ELR (cell line): ENCODE results near the gene SHISA5.
A peak's percentile ranks its signal among the peaks of the same experiment; 100 is the strongest.
"Not testable (repeated sequence)": the region's sequence is repeated elsewhere in the genome, so short reads cannot be mapped to it uniquely, and the experiment has no call there.

ENCODE experiments used
- DNase-seq: peaks from one replicate; pipeline ENCODE4 v3.0.0-alpha.2; 2015; ENCODE audit warnings: low read depth

Gene SHISA5, protein sequence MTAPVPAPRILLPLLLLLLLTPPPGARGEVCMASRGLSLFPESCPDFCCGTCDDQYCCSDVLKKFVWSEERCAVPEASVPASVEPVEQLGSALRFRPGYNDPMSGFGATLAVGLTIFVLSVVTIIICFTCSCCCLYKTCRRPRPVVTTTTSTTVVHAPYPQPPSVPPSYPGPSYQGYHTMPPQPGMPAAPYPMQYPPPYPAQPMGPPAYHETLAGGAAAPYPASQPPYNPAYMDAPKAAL

DNA sequence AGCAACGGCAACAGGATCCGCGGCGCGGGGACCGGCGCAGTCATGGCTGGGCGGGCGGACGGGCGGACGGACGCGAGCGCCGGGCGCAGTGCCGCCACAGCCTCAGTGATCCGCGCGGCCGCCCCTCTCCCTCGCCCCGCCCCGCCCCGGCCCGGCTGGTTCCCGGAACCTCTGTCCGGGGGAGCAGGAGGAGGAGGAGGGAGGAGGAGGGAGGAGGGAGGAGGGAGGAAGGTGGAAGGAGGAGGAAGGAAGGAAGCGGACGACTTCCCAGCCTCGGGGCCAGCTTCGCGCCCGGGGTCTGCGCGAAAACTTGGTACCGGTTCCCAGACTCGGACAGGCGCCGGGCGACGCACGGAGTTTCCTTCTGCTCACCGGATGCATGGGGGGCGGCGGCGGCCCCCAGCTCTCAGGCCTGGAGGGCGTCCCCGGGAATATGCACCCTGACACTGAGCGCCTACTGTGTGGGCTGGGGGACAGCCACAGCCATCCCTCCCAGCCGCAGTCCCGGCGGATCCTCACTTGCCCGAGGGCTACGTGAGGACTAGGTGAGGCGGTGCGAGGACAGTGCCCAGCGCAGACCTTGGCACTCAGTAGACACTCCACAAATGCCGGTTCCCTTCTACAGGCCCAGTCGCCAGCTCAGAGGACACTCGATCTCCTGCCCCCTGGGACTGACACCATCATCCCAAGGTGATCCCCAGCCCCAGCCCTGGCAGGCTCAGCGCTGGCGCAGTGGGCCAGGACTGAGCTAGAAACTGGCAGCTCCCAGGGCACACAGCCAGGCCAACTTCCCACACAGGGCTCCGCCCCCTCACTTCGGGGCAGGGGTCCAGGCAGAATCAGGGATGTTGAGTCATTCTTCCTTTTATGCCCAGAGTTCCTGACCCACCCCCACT lies at the start of gene SHISA5:
TSS of gene SHISA5 (minus strand) at position 124 of the 896 bp plus-strand sequence. CDS start at position 44, 80 bp downstream.
- peak; percentile 63 for DNase-seq

DNA sequence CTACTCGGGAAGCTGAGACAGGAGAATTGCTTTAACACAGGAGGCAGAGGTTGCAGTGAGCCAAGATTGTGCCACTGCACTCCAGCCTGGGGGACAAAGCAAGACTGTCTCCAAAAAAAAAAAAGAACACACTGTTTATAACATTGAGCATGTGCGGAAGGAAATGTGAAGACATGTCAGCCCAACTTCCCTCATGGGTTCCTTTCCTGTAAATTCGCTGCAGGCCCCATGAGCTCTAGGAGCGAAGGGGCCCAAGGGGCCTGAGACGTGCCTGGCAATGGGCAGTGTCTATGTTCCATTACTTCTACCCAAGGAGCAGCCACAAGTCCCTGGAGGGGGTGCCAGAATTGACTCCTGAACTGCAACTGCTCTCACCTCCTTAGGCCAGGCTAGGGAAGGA lies 49.4 kb upstream of the SHISA5 start:
- no peak for DNase-seq

DNA sequence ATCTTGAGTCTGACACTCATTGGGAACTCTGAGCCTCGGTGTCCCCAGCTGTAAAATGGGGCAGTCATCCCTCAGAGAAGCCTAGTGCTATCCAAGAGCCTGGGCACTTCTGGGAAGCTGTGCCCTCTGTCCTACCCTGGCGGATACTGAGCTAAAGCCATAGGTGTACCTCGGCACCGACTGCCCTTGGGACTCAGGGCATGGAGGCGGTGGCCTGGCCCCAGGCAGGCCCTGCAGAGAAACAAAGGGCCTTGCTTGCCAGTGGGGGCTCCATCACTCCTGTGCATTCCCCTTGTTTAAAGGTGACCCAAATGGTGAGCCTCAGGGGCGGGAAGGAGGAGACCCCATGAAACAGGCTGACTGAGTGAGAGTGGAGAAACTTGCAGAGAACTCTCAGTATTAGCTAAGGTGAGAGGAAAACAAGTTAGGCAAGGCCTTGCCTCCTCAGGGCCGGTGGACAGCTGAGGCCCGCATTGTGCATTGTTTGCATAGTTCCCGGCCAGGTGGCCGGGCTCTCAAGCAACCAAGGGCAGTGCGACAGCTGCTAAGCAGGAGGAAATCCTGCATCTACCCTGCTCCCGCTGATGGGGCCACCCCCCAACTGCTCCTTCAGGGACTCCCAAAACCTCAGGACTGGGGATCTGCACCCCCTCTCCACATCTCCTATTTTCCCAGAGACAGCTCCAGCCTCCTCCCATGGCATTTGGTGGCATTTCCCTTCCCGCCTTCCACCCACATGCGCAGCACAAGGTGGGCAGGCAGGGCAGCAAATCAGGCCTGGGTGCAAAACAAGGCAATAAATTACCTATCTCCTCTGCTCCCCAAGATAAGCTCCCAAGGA lies 48.4 kb upstream of the SHISA5 start:
- no peak for DNase-seq

DNA sequence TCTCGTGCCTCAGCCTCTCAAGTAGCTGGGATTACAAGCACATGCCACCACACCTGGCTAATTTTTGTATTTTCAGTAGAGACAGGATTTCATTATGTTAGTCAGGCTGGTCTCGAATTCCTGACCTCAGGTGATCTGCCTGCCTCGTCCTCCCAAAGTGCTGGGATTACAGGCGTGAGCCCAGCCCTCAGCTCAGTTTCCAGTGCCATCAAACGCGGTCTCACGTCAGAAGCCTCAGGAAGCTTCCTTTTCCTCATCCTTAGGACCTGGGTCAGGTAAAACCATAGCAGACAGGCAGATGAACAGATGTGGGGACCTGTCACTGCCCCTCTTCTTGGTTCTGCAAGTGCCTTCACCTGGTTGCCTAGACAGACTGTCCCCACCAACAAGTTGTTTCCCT lies 47.7 kb upstream of the SHISA5 start:
- DNase-seq: not testable (repeated sequence)

DNA sequence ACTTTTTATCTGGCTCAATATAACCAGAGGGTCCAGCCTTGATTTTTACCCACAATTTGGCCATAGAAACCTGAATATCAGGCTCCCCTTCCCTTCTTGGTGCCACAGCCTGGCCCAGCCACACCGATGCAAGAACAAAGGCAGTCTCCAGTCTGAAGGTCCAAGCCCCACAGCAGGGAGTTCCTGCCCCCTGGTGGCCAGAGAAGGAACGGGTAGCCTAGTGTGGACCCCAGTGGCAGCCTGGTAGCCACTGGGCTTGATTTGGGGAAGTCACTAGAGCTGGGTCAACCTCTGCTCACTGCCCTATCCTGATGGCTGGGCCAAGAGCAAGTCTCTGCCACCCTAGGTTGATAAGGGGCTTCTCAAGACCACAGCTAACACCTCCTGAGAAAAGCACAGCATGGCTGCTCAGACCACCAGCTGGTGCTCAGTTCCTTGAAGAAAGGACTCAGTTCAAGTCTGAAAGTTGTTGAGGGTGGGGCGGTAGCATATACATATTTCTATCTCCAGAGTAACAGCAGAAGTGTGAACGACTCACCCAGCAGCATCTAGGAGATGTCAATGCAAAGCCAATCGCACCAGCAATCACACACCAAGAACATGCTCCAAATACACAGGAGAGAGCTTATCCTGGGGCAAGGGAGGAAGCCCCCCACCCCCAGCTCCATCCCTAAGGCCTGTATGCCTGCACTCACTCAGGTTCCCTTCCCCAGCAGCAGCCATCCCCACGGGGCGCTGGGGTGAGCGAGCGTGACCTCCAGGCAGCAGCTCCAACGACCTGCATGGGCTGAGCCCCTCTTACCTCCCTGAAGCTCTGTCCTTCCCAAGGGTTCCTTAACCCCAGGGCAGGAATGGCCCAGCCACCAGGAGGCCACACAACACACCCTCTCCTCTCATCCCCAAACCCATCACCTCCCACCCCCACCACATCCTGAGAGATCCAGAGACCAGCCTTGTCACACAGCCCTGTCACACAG lies 45.0 kb upstream of the SHISA5 start:
- DNase-seq: peak; percentile 79

DNA sequence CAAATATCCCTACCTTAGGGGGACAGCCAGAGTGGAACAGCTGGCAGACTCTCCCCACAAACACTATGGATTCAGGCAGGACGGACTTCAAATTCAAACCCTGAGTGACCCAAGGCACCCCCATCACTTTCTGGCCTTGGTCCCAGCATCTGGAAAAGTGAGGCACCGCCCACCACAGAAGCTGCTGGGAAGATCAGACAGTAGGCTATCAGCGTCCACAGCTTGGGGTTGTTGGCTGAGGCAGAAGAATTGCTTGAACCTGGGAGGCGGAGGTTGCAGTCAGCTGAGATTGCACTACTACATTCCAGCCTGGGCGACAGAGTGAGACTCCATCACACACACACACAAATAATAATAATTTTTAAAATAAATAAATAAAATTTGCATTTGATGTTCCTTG lies 44.2 kb upstream of the SHISA5 start:
- no peak for DNase-seq

DNA sequence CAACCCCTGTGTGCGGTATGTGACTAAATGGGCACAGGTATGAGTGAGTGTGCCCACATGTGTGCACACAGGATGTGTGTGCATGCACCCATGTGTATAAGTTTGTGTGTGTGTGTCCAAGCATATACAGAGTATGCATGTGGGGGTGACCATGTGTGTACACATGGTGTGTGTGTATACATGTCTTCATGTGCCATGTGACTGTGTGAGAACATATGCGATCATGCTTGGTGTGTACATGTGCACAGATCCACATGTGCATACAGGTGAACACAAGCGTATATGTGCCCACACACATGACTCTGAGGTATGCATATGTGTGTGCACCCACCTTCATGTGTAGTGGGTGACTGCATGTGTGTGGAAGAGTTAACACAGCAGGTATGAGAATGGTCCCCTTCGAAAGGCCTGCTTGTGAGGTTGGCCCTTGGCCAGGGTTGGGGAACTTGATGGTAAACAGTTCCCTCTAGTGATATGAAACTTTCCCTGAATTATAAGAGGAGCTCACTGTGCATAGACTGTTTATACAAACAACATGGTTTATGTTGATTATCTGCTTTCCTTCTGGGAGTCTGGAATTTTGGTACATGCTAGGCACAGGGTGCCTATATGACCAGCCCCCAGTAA lies 42.3 kb upstream of the SHISA5 start:
- DNase-seq: no peak

DNA sequence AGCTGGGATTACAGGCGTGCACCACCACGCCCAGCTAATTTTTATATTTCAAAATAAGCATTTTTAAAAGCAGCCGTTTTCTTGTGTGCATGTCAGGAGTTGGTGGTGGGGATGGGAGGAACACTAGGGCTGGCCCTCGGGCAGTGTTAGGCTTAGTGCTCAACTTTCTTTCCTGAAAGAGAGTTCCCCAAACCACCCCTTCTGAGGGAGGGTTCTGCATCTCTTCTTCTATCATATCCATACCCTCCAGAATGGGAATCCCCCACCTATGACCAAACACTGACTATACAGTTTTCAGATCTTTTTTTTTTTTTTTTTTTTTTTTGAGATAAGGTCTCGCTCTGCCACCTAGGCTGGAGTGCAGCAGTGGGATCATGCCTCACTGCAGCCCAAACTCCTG lies 40.2 kb upstream of the SHISA5 start:
- DNase-seq: no peak

DNA sequence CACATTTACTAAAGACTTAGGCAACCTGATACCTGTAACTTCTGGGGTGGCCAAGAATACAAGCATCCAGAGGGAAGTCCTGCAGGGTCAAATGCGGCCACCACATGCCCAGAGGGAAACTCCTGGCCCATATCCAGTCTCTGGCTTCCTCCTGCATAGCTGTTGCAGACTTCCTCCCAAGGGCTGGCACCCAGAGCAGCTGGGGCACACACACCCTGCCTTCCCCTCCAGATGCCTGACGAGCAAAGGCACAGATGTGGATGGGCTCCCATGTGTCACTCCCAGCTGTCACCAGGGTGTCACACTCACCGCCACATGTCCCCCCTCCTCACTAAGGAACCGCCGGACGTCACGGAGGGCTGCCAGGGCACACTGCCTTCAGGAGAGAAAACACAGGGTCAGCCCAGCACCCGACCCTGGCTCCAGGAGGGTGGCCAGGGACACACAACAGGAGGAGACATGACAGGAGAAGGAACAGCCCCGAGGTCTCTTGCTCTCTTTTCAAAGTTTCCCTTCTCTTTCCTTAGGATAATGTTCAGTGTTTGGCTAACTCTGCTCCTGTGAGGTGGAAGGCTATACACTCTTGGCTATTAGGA lies 39.4 kb upstream of the SHISA5 start:
- DNase-seq: no peak

DNA sequence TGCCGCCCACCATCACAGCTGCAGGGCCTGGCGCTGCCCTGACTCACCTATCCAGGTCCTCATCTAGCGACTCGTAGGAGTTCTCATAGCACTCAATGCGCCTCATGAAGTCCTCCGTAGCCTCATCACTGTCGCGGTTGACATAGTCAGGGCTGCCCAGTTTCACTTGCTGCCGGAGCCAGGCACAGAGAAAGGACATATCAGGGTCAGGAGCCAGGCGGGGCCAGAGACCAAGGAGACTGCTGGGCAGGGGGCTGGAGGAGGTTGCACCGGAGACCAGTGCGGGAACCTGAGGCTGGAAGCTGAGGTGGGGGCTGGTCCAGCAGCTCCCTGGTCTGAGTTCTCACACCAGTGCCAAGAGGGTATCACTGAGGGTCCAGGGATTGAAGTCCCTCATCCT lies 34.5 kb upstream of the SHISA5 start:
- no peak for DNase-seq

DNA sequence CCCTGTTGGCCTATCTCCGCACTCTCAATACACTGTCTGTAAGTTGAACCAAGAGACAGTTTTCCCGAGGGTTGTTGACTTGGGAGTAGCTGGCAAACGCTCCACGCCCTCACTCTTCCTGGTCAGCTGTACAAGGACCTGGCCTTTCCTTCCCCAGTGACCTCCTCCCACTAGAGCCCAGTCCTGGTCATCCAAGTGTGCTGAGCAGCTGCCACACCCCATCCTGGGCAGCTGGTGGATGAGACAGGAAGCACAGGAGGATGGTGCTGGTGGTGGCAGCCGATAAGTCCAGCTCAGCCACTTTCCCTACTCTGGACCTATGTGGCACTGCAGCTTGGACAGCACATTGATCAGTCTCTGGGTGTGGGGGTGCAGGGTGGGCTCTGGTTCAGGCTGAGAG lies 32.8 kb upstream of the SHISA5 start:
- DNase-seq: no peak

DNA sequence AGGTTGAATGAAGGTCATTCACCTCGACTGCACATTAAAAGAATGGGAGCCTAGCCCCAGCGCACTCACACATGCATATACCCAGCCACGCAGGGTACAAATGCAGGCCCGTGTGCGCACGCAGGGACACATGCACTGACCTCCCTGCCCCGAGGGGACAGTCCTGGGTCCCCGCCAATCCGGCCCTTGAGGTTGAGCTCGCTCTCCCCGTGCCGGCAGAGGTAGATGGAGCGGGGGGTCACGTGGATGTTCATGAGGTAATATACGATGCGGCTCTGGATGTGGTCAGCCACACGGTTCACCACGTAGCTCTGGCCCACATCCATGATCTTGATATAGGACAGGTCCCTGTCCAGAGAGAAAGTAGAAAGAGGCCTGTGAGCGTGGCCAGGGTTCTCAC lies 32.1 kb upstream of the SHISA5 start:
- no peak for DNase-seq

DNA sequence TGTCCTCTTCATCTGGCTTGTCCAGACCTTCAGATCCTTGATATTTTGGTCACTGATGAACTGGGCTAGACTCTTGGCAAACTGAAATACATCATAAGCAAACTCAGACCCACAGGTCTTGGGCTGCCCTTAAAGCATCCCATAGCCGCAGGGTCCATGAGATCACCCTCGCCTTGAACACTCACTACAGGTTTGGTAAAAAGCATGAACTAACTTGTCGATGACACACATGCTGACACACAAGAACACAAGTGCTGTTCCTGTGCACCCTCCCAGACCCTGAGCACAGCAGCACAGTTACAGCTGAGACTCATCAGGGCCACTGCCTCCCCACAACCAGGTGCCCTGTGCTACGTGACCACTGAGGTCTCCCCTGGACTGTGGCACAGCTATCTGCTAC lies 31.6 kb upstream of the SHISA5 start:
- DNase-seq: no peak

DNA sequence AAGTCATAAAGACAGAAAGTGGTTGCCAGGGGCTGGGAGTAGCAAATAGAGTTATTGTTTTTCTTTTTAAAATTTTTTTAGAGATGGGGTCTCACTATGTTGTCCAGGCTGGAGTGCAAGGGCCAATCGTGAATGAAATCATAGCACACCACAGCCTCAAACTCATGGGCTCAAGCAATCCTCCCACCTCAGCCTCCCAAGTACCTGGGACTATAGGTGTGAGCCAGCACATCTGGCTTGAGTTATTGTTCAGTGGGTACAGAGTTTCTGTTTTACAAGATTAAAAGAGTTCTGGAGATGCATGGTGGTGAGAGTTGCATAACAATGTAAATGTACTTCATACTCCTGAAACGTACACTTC lies 29.0 kb upstream of the SHISA5 start:
- no peak for DNase-seq

DNA sequence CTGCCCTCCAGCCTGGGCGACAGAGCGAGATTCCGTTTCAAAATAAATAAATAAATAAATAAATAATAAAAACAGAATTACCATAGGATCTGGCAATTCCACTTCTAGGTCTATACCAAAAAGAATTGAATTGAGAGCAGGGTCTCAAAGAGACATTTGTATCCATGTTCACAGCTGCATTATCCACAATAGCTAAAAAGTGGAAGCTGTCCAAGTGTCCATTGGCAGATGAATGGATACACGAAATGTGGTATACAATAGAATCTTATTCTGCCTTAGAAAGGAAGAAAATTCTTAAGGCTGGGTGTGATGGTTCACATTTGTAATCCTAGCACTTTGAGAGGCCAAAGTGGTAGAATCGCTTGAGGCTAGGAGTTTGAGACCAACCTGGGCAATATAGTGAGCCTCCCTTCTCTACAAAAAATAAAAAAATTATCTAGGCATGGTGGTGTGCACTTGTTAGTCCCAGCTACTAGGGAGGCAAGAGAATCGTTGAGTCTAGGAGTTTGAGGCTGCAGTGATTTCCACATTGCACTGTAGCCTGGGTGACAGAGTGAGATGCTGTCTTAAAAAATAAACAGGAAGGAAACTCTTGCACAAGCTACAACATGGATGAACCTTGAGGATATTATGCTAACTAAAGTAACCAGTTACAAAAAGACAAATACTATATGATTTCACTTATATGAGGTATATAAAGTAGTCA lies 28.4 kb upstream of the SHISA5 start:
- no peak for DNase-seq

DNA sequence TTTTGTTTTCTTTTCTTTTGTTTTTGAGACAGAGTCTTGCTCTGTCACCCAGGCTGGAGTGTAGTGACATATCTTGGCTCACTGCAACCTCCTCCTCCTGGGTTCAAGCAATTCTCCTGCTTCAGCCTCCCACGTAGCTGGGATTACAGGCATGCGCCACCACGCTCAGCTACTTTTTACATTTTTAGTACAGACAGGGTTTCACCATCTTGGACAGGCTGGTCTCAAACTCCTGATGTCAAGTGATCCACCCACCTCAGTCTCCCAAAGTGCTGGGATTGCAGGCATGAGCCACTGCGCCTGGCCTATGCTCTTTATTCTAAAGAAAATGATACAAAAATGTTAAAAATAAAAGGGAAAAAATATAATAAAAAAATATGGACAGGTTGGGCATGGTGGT lies 26.7 kb upstream of the SHISA5 start:
- DNase-seq: not testable (repeated sequence)

DNA sequence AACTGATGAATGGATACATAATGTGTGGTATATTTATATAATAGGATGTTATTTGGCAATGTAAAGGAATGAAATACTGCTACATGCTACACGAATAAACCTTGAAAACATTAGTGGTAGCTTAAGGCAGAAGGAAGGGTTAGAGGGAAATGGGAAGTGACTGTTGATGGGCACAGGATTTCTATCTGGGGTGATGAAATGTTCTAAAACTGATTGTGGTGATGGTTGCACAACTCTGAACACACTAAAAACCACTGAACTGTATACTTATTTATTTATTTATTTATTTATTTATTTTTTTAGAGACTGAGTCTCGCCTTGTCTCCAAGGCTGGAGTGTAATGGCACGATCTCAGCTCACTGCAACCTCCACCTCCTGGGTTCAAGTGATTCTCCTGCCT lies 24.8 kb upstream of the SHISA5 start:
- no peak for DNase-seq

DNA sequence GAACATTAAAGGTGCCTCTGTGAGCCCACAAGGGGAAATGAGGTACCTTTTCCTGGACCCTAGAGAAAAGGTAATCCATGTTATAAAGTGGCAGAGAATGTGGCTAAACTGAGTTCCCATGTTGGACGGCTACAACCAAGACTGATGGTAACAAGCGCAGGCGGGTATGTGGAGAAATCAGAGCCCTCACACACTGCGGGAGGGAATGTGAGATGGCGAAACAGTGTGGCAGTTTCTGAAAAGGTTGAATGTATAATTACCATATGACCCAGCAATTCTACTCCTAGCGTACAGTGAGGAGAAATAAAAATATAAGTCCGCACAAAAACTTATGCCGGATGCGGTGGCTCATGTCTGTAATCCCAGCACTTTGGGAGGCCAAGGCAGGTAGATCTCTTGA lies 24.1 kb upstream of the SHISA5 start:
- DNase-seq: no peak

DNA sequence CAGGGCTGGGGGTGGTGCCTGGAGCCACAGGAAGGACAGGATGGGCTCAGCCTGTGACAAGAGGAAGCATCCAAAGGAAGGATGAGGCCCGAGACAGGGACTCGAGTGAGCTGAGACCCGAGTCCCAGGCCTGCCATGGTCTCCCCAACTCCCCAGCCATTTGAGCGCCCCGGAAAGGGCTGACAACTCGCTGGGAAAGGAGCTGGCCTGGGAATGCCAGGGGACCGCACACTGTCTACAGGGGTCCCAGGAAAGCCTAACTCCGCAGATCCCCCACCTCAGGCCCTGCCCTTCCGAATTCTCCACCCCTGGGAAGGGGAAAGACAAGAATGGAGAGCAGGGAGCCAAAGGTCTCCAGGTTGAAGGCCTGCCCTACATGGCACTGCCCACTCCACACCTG lies 21.0 kb upstream of the SHISA5 start:
- no peak for DNase-seq

DNA sequence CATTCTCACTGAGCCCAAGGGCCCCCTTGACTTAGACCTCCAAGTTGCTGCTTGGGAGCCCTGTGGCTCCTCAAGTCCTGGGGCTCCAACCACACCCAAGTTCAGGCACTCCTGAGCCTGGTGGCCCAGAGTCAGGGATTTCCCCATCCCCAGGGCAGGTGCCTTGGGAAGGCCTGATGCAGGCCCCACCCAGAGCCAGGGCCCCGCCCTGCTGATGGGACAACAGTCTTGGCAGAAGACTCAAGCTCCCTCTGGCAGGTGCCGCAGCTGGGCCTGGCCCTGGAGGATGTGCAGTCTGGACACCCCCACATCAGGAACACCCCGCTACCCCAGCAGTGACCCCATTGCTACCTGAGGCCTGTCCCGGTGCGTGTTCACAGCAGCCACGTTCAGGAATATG lies 17.7 kb upstream of the SHISA5 start:
- no peak for DNase-seq
